ENCODE measurements around the gene STXBP4. TPM values are rescaled to one million over a fixed set of nuclear protein-coding genes. Genes with fewer than 3 reads are reported as not detected.
A peak's percentile ranks its signal among the peaks of the same experiment; 100 is the strongest.

The STXBP4 gene
- total RNA-seq, 1 donor from 2014 or later = 12.6 TPM

GRCh38 chr17:55090079-55090492 is 121.5 kb downstream of the STXBP4 start:
- H3K9ac ChIP-seq (ENCODE audit: low read length) = no peak overlapping the region
- Mint-ChIP-seq H3K4me1 (ENCODE audit: low read depth, unreplicated experiment) (peaks cover 11% of the 10 kb centered on the region), H3K36me3 (ENCODE audit: low read depth, unreplicated experiment) (no peaks in the 10 kb centered on the region), H3K4me3 (ENCODE audit: unreplicated experiment) (no peak overlapping the region), H3K9me3 (ENCODE audit: unreplicated experiment) (no peaks in the 10 kb centered on the region), H3K27me3 (ENCODE audit: low read depth, unreplicated experiment) (no peaks in the 10 kb centered on the region), H3K27ac (ENCODE audit: unreplicated experiment) (no peak overlapping the region)
- no peaks in the 10 kb centered on the region for H3K79me2 ChIP-seq (ENCODE audit: insufficient read depth, low read length)
- peak; percentile 34 for DNase-seq (ENCODE audit: low read depth)
- no peak overlapping the region for H3K4me3 ChIP-seq (ENCODE audit: insufficient read depth, low read depth, low read length)
- no peaks in the 10 kb centered on the region for H4K20me1 ChIP-seq (ENCODE audit: insufficient read depth, low read length)
- H3K36me3 ChIP-seq (ENCODE audit: insufficient read depth, low read length) = no peaks in the 10 kb centered on the region
- no peak overlapping the region for H2AFZ ChIP-seq (ENCODE audit: low read depth, low read length)
- H3K27me3 ChIP-seq (ENCODE audit: insufficient read depth, low read length) = no peaks in the 10 kb centered on the region
- H3K4me2 ChIP-seq (ENCODE audit: low read length) = peak overlapping the region; percentile 4
- TF ChIP-seq EZH2 (IDR thresholded peaks at IDR 0.05; ENCODE audit: insufficient read depth, low read length) (no peak), CTCF (IDR thresholded peaks at IDR 0.05; ENCODE audit: insufficient read depth, low read depth, low read length) (no peak)
- no peaks in the 10 kb centered on the region for H3K9me3 ChIP-seq (ENCODE audit: insufficient read depth, low read depth, low read length)
- FAIRE-seq = no peak
- H3K4me1 ChIP-seq (ENCODE audit: insufficient read depth, low read length) = peaks cover 9% of the 10 kb centered on the region
- H3K27ac ChIP-seq (ENCODE audit: low read depth, low read length) = no peak overlapping the region

GRCh38 chr17:55093353-55093752 is 124.8 kb downstream of the STXBP4 start:
- TF ChIP-seq EZH2 (IDR thresholded peaks at IDR 0.05; ENCODE audit: insufficient read depth, low read length) (no peak), CTCF (IDR thresholded peaks at IDR 0.05; ENCODE audit: insufficient read depth, low read depth, low read length) (no peak)
- Histone ChIP-seq H3K4me3 (ENCODE audit: insufficient read depth, low read depth, low read length) (no peak overlapping the region), H4K20me1 (ENCODE audit: insufficient read depth, low read length) (no peaks in the 10 kb centered on the region), H3K27ac (ENCODE audit: low read depth, low read length) (no peak overlapping the region), H3K4me2 (ENCODE audit: low read length) (no peak overlapping the region), H3K27me3 (ENCODE audit: insufficient read depth, low read length) (no peaks in the 10 kb centered on the region), H3K4me1 (ENCODE audit: insufficient read depth, low read length) (peaks cover 6% of the 10 kb centered on the region), H3K9ac (ENCODE audit: low read length) (no peak overlapping the region), H3K79me2 (ENCODE audit: insufficient read depth, low read length) (no peaks in the 10 kb centered on the region), H3K9me3 (ENCODE audit: insufficient read depth, low read depth, low read length) (no peaks in the 10 kb centered on the region), H3K36me3 (ENCODE audit: insufficient read depth, low read length) (no peaks in the 10 kb centered on the region), H2AFZ (ENCODE audit: low read depth, low read length) (no peak overlapping the region)
- H3K4me3 Mint-ChIP-seq (ENCODE audit: unreplicated experiment) = no peak overlapping the region
- no peak overlapping the region for H3K27ac Mint-ChIP-seq (ENCODE audit: unreplicated experiment)
- no peaks in the 10 kb centered on the region for H3K9me3 Mint-ChIP-seq (ENCODE audit: unreplicated experiment)
- H3K36me3 Mint-ChIP-seq (ENCODE audit: low read depth, unreplicated experiment) = no peaks in the 10 kb centered on the region
- no peak for FAIRE-seq
- H3K27me3 Mint-ChIP-seq (ENCODE audit: low read depth, unreplicated experiment) = no peaks in the 10 kb centered on the region
- peaks cover 5% of the 10 kb centered on the region for H3K4me1 Mint-ChIP-seq (ENCODE audit: low read depth, unreplicated experiment)
- no peak for DNase-seq (ENCODE audit: low read depth)

DNA sequence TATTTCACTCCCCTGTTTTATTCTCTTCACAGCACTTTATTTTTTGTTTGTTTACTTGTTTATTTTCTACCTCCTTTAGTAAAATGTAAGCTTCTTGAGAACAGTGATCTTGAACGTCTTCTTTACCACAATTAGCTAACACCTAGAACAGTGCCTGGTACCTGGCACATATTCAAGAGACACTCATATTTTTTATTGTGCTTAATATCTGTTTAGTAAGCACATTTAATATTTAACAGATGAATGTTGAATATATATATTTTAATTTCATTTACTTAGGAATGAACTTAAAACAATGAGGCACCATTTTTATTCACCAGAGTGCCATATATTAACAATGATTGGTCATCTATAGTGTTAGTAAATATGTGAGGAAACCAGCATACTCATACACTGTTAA is 130.2 kb downstream of the STXBP4 start:
- Mint-ChIP-seq H3K36me3 (ENCODE audit: low read depth, unreplicated experiment) (peaks cover 2% of the 10 kb centered on the region), H3K4me1 (ENCODE audit: low read depth, unreplicated experiment) (no peaks in the 10 kb centered on the region), H3K27me3 (ENCODE audit: low read depth, unreplicated experiment) (no peaks in the 10 kb centered on the region), H3K9me3 (ENCODE audit: unreplicated experiment) (no peaks in the 10 kb centered on the region), H3K4me3 (ENCODE audit: unreplicated experiment) (no peak overlapping the region), H3K27ac (ENCODE audit: unreplicated experiment) (no peak overlapping the region)
- DNase-seq (ENCODE audit: low read depth) = no peak
- no peak for FAIRE-seq
- H3K9ac ChIP-seq (ENCODE audit: low read length) = no peak overlapping the region
- no peak overlapping the region for H3K4me2 ChIP-seq (ENCODE audit: low read length)
- no peak overlapping the region for H2AFZ ChIP-seq (ENCODE audit: low read depth, low read length)
- H3K9me3 ChIP-seq (ENCODE audit: insufficient read depth, low read depth, low read length) = no peaks in the 10 kb centered on the region
- H3K36me3 ChIP-seq (ENCODE audit: insufficient read depth, low read length) = no peaks in the 10 kb centered on the region
- no peaks in the 10 kb centered on the region for H3K79me2 ChIP-seq (ENCODE audit: insufficient read depth, low read length)
- H3K4me1 ChIP-seq (ENCODE audit: insufficient read depth, low read length) = no peaks in the 10 kb centered on the region
- no peak overlapping the region for H3K27ac ChIP-seq (ENCODE audit: low read depth, low read length)
- no peak overlapping the region for H3K4me3 ChIP-seq (ENCODE audit: insufficient read depth, low read depth, low read length)
- no peaks in the 10 kb centered on the region for H3K27me3 ChIP-seq (ENCODE audit: insufficient read depth, low read length)
- no peaks in the 10 kb centered on the region for H4K20me1 ChIP-seq (ENCODE audit: insufficient read depth, low read length)
- no peak for TF ChIP-seq EZH2 (IDR thresholded peaks at IDR 0.05; ENCODE audit: insufficient read depth, low read length)
- no peak for TF ChIP-seq CTCF (IDR thresholded peaks at IDR 0.05; ENCODE audit: insufficient read depth, low read depth, low read length)
